Neural cell (in vitro differentiated cells): Measurements from ENCODE around the gene PSEN1. TPM values are rescaled to one million over a fixed set of nuclear protein-coding genes. Genes with fewer than 3 reads are reported as not detected.

Experiments
- H2AFZ ChIP-seq: fragments of 200-600, 300-800 bp; sonication (generic), shearing (Covaris generic); 2 replicates; pipeline ENCODE4 v1.6.0; 2014; ENCODE audit warnings: low read depth, mild to moderate bottlenecking, antibody characterized with exemption, low read length, moderate library complexity
- H3F3A ChIP-seq: fragments of 200-600 bp; shearing (Covaris generic); 2 replicates; pipeline ENCODE4 v1.6.1; 2016; ENCODE audit warnings: mild to moderate bottlenecking, moderate library complexity, mixed read lengths, antibody characterized with exemption, low read length; ENCODE audit not compliant: insufficient read depth, poor library complexity, severe bottlenecking
- H3K27ac ChIP-seq: fragments of 200-600, 300-800 bp; sonication (generic), shearing (Covaris generic); 2 replicates; pipeline ENCODE4 v1.5.1; 2014; ENCODE audit warnings: mild to moderate bottlenecking, low read length, moderate library complexity
- H3K27me3 ChIP-seq: fragments of 300-800, 200-600 bp; sonication (generic), shearing (Covaris generic); 2 replicates; pipeline ENCODE4 v1.6.0; 2014; ENCODE audit warnings: mild to moderate bottlenecking, low read depth, low read length, moderate library complexity; ENCODE audit not compliant: insufficient read depth
- H3K36me3 ChIP-seq: fragments of 300-800, 200-600 bp; sonication (generic), shearing (Covaris generic); 2 replicates; pipeline ENCODE4 v1.5.1; 2014; ENCODE audit warnings: mild to moderate bottlenecking, antibody characterized with exemption, low read length, moderate library complexity; ENCODE audit not compliant: insufficient read depth
- H3K4me2 ChIP-seq: fragments of 300-800, 200-600 bp; sonication (generic), shearing (Covaris generic); 2 replicates; pipeline ENCODE4 v1.6.0; 2014; ENCODE audit warnings: mild to moderate bottlenecking, low read length
- H3K4me3 ChIP-seq: fragments of 300-800, 200-600 bp; sonication (generic), shearing (Covaris generic); 2 replicates; pipeline ENCODE4 v1.5.1; 2014; ENCODE audit warnings: mild to moderate bottlenecking, low read length, moderate library complexity
- H3K79me2 ChIP-seq: fragments of 200-600 bp; shearing (Covaris generic); replicated peaks from 2 replicates; pipeline ENCODE4 v1.6.0; 2014; ENCODE audit warnings: mild to moderate bottlenecking, low read length, moderate library complexity; ENCODE audit not compliant: insufficient read depth
- H3K9ac ChIP-seq: fragments of 300-800, 200-600 bp; sonication (generic), shearing (Covaris generic); 2 replicates; pipeline ENCODE4 v1.6.1; 2016; ENCODE audit warnings: mild to moderate bottlenecking, low read length, mixed read lengths
- H3K9me2 ChIP-seq: fragments of 200-600 bp; shearing (Covaris generic); 2 replicates; pipeline ENCODE4 v1.6.1; 2016; ENCODE audit warnings: mild to moderate bottlenecking, low read length, mixed read lengths; ENCODE audit not compliant: insufficient read depth
- H3K9me3 ChIP-seq: fragments of 200-600, 300-800 bp; sonication (generic), shearing (Covaris generic); 2 replicates; pipeline ENCODE4 v1.6.1; 2016; ENCODE audit warnings: mild to moderate bottlenecking, mixed run types, low read length, moderate library complexity, mixed read lengths
- H4K20me1 ChIP-seq: fragments of 200-600 bp; shearing (Covaris generic); 2 replicates; pipeline ENCODE4 v1.6.1; 2016; ENCODE audit warnings: mild to moderate bottlenecking, mixed run types; ENCODE audit not compliant: insufficient read depth
- EP300 ChIP-seq: fragments of 450-650 bp; conservative IDR thresholded peaks from 2 replicates; pipeline ENCODE4 v1.6.1; 2014; ENCODE audit warnings: antibody characterized with exemption, mild to moderate bottlenecking, moderate library complexity; ENCODE audit not compliant: poor library complexity, severe bottlenecking
- EZH2 ChIP-seq: fragments of 200-600, 300-800 bp; shearing (Covaris generic), sonication (generic); IDR thresholded peaks from 2 replicates; pipeline ENCODE4 v1.6.1; 2014; ENCODE audit warnings: antibody characterized with exemption, low read length, borderline replicate concordance, mild to moderate bottlenecking; ENCODE audit not compliant: insufficient read depth, poor library complexity, severe bottlenecking
- MXI1 ChIP-seq: fragments of 450-650 bp; conservative IDR thresholded peaks from 2 replicates; pipeline ENCODE4 v1.6.1; 2014; ENCODE audit warnings: antibody characterized with exemption, mild to moderate bottlenecking; ENCODE audit not compliant: poor library complexity, severe bottlenecking
- POLR2AphosphoS5 ChIP-seq: IDR thresholded peaks from 2 replicates; pipeline ENCODE4 v1.6.1; 2012
- RAD21 ChIP-seq: fragments of 450-650 bp; conservative IDR thresholded peaks from 2 replicates; pipeline ENCODE4 v1.6.1; 2014; ENCODE audit warnings: antibody characterized with exemption, mild to moderate bottlenecking, moderate library complexity
- SMC3 ChIP-seq: fragments of 450-650 bp; conservative IDR thresholded peaks from 2 replicates; pipeline ENCODE4 v1.6.1; 2014; ENCODE audit warnings: antibody characterized with exemption, mild to moderate bottlenecking, moderate library complexity; ENCODE audit not compliant: poor library complexity
- TAF1 ChIP-seq: IDR thresholded peaks from 2 replicates; pipeline ENCODE4 v1.6.1; 2012; ENCODE audit warnings: low read depth
- polyA plus RNA-seq: library from polyadenylated mRNA; depleted of rRNA; stranded (reverse); fragments of >200 nt; gene quantifications from 2 replicates; pipeline ENCODE4 v1.2.3, GENCODE V29; 2014
- TF ChIP-seq, protein P1 (sequence below): fragments of 450-650 bp; IDR thresholded peaks from 2 replicates; pipeline ENCODE4 v1.5.1; 2014; ENCODE audit warnings: antibody characterized with exemption, mild to moderate bottlenecking, moderate library complexity; ENCODE audit not compliant: poor library complexity, severe bottlenecking
- TF ChIP-seq, protein P2 (sequence below): IDR thresholded peaks from 2 replicates; pipeline ENCODE4 v1.6.1; 2012; ENCODE audit warnings: borderline replicate concordance

PSEN1 gene
- polyA plus RNA-seq, 1 donor from 2014 or later, result 40.3 TPM

DNA sequence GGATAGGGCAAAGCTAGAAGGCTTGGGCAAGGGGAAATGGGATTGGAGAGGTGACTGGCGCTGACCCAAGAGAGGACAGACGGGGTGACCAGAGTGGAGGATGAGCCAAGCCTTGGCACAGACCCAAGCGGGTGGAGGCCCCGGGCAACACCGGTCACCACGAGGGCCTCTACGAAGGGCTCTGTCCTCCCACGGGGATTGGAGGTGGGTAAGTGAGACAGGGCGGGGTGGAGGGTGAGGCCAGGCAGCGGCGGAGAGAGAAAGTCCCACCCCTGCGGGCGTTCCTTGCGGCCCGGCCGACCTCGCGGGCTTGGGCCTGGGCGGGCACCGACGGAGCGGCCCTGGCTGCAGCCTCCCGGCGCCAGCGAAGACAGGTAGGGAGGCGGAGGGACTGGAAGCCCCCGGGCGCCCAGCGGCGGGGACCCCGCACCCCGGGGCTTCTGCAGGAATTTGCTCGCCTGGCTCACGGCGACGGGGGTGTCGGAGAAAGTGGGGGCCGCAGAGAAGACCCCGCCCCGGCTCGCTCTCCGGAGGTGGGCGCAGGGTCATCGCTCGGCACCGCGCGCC is 101.0 kb downstream of the PSEN1 start, which contains the start of gene PAPLN:
PAPLN (plus strand) TSS at position 288 of the 567 bp plus-strand sequence. CDS start 2,273 bp downstream, outside the sequence.
- Histone ChIP-seq H2AFZ (no peak within 1 kb of the TSS), H3F3A (no peaks in the 10 kb centered on the region), H3K27ac (no peak within 1 kb of the TSS)

DNA sequence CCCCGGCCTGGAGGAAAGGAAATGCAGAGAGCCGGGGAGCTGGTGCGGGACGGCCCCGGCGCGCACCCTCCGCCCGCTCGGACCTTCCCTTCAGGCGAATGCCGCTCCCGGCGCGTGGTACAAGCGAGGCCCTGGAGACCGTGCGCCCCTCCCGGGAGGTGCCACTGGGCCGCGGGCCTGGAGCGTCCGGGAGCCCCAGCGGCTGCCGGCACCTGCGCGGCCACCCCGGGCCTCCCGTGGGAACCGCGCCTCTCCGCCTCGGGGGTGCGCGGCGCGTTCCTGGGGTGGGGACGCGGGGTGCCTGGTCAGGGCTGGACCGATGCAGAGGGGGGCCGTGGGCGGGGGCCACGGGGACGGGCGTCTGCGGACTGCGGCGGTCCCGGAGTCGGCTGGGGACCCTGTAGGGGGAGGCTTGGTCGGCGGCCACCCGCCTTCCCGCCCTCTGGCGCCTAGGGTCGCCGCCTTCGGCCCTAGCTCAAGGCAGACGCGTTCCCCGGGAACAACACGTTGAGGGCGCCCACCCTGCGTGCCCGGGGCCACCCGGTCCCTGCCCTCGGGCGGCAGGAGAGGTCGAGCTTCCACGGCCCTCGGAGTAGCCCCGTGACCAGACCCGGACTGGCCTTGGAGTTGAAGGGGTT is 101.6 kb downstream of the PSEN1 start:
- H3K27me3 ChIP-seq, result peaks cover 47% of the 10 kb centered on the region
- no peak overlapping the region for H3K27ac ChIP-seq
- no peaks in the 10 kb centered on the region for H4K20me1 ChIP-seq
- TF ChIP-seq TAF1 (no peak), EP300 (no peak), POLR2AphosphoS5 (no peak), SMC3 (no peak)
- TF ChIP-seq, protein P1, sequence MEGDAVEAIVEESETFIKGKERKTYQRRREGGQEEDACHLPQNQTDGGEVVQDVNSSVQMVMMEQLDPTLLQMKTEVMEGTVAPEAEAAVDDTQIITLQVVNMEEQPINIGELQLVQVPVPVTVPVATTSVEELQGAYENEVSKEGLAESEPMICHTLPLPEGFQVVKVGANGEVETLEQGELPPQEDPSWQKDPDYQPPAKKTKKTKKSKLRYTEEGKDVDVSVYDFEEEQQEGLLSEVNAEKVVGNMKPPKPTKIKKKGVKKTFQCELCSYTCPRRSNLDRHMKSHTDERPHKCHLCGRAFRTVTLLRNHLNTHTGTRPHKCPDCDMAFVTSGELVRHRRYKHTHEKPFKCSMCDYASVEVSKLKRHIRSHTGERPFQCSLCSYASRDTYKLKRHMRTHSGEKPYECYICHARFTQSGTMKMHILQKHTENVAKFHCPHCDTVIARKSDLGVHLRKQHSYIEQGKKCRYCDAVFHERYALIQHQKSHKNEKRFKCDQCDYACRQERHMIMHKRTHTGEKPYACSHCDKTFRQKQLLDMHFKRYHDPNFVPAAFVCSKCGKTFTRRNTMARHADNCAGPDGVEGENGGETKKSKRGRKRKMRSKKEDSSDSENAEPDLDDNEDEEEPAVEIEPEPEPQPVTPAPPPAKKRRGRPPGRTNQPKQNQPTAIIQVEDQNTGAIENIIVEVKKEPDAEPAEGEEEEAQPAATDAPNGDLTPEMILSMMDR, result no peak
- TF ChIP-seq, protein P2, sequence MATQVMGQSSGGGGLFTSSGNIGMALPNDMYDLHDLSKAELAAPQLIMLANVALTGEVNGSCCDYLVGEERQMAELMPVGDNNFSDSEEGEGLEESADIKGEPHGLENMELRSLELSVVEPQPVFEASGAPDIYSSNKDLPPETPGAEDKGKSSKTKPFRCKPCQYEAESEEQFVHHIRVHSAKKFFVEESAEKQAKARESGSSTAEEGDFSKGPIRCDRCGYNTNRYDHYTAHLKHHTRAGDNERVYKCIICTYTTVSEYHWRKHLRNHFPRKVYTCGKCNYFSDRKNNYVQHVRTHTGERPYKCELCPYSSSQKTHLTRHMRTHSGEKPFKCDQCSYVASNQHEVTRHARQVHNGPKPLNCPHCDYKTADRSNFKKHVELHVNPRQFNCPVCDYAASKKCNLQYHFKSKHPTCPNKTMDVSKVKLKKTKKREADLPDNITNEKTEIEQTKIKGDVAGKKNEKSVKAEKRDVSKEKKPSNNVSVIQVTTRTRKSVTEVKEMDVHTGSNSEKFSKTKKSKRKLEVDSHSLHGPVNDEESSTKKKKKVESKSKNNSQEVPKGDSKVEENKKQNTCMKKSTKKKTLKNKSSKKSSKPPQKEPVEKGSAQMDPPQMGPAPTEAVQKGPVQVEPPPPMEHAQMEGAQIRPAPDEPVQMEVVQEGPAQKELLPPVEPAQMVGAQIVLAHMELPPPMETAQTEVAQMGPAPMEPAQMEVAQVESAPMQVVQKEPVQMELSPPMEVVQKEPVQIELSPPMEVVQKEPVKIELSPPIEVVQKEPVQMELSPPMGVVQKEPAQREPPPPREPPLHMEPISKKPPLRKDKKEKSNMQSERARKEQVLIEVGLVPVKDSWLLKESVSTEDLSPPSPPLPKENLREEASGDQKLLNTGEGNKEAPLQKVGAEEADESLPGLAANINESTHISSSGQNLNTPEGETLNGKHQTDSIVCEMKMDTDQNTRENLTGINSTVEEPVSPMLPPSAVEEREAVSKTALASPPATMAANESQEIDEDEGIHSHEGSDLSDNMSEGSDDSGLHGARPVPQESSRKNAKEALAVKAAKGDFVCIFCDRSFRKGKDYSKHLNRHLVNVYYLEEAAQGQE, result no peak
- no peak overlapping the region for H2AFZ ChIP-seq
- no peaks in the 10 kb centered on the region for H3K79me2 ChIP-seq
- no peaks in the 10 kb centered on the region for H3K9me3 ChIP-seq
- H3K9ac ChIP-seq, result no peak overlapping the region
- peak overlapping the region; percentile 57 for H3K4me3 ChIP-seq
- H3K4me2 ChIP-seq, result no peak overlapping the region
- no peaks in the 10 kb centered on the region for H3K36me3 ChIP-seq
- H3K9me2 ChIP-seq, result no peaks in the 10 kb centered on the region
- H3F3A ChIP-seq, result no peaks in the 10 kb centered on the region

More for the DNA sequence above, 101.0 kb downstream of the PSEN1 start, which contains the start of gene PAPLN:
- no peaks in the 10 kb centered on the region for H3K9me2 ChIP-seq
- peak within 1 kb of the TSS; percentile 57 for H3K4me3 ChIP-seq
- H3K4me2 ChIP-seq, result no peak within 1 kb of the TSS
- no peaks in the 10 kb centered on the region for H4K20me1 ChIP-seq
- TF ChIP-seq RAD21, result no peak
- TF ChIP-seq SMC3, result no peak
- no peak for TF ChIP-seq MXI1
- no peak for TF ChIP-seq EP300
- TF ChIP-seq, protein P2, result no peak
- TF ChIP-seq, protein P1, result no peak
- no peak for TF ChIP-seq TAF1
- no peak for TF ChIP-seq EZH2
- no peak for TF ChIP-seq POLR2AphosphoS5
- H3K9ac ChIP-seq, result no peak within 1 kb of the TSS
- H3K36me3 ChIP-seq, result no peaks in the 10 kb centered on the region
- peaks cover 47% of the 10 kb centered on the region for H3K27me3 ChIP-seq
- no peaks in the 10 kb centered on the region for H3K79me2 ChIP-seq
- H3K9me3 ChIP-seq, result no peaks in the 10 kb centered on the region
